ENCODE measurements around the gene NDST1. TPM values are rescaled to one million over a fixed set of nuclear protein-coding genes. Genes with fewer than 3 reads are reported as not detected.

The NDST1 gene
- total and polyA plus RNA-seq, 7 experiments from 2014 or later: 0.69 to 17.5 (median 1.2) TPM

GRCh38 chr5:150502106-150502505 lies 5.8 kb upstream of the NDST1 start:
- no peaks in the 10 kb centered on the region for H3K4me1 Mint-ChIP-seq
- intact Hi-C loops (cut with micrococcal nuclease): no loop called here
- H3K27me3 ChIP-seq (ENCODE audit: control insufficient read depth in 2 of 2, insufficient read depth in 2 of 2, low read length in 2 of 2): no peaks in the 10 kb centered on the region
- no peak overlapping the region for H3K27ac Mint-ChIP-seq
- no peaks in the 10 kb centered on the region for H3K36me3 ChIP-seq (ENCODE audit: control insufficient read depth in 2 of 3, insufficient read depth in 3 of 3, low read length in 3 of 3)
- CTCF ChIA-PET: interaction anchor here (0.6 kb wide), 1 partner anchor 500 kb away, joined by 3 read pairs; no protein-coding TSS in a partner anchor
- ATAC-seq (no peak), DNase-seq (no peak)
- POLR2A ChIA-PET: no interaction called here
- H3K4me3 ChIP-seq (ENCODE audit: low read length): no peak overlapping the region
- H3K36me3 Mint-ChIP-seq: no peaks in the 10 kb centered on the region
- H3K4me3 Mint-ChIP-seq: no peak overlapping the region
- no peaks in the 10 kb centered on the region for H3K9me3 Mint-ChIP-seq
- no peaks in the 10 kb centered on the region for H3K9me3 ChIP-seq (ENCODE audit: control insufficient read depth in 2 of 3, low read length in 3 of 3)
- no peak overlapping the region for H3K27ac ChIP-seq (ENCODE audit: low read depth, low read length)
- H3K4me1 ChIP-seq (ENCODE audit: control insufficient read depth in 2 of 2, insufficient read depth in 2 of 2, low read length in 2 of 2): no peaks in the 10 kb centered on the region
- no peaks in the 10 kb centered on the region for H3K27me3 Mint-ChIP-seq

DNA sequence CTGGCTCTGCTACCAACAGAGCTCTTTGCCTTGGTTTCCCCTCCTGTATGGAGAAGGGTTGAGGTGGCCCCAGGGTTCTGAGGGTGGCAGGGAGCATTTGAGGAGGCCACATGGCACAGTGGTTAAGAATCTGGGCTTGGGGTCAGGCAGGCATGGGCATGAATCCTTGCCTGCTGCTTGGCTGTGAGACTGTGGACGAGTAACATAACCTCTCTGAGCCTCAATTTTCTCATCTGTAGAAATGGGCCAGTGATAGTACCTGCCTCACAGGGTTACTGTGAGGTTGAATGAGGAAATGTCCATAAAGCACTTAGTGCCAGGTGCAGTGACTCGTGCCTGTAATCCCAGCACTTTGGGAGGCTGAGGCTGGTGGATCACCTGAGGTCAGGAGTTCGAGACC lies 5.1 kb upstream of the NDST1 start:
- H3K27me3 ChIP-seq (ENCODE audit: control insufficient read depth in 2 of 2, insufficient read depth in 2 of 2, low read length in 2 of 2): no peaks in the 10 kb centered on the region
- H3K27me3 Mint-ChIP-seq: no peaks in the 10 kb centered on the region
- H3K4me3 Mint-ChIP-seq: no peak overlapping the region
- ATAC-seq: no peak
- no peaks in the 10 kb centered on the region for H3K36me3 ChIP-seq (ENCODE audit: control insufficient read depth in 2 of 3, insufficient read depth in 3 of 3, low read length in 3 of 3)
- H3K27ac Mint-ChIP-seq: no peak overlapping the region
- H3K27ac ChIP-seq (ENCODE audit: low read depth, low read length): no peak overlapping the region
- DNase-seq: no peak
- no peaks in the 10 kb centered on the region for H3K36me3 Mint-ChIP-seq
- intact Hi-C loops (cut with micrococcal nuclease): no loop called here
- H3K9me3 Mint-ChIP-seq: no peaks in the 10 kb centered on the region
- no peak overlapping the region for H3K4me3 ChIP-seq (ENCODE audit: low read length)
- no peaks in the 10 kb centered on the region for H3K4me1 Mint-ChIP-seq
- ChIA-PET CTCF (no interaction called here), POLR2A (no interaction called here)
- no peaks in the 10 kb centered on the region for H3K4me1 ChIP-seq (ENCODE audit: control insufficient read depth in 2 of 2, insufficient read depth in 2 of 2, low read length in 2 of 2)
- H3K9me3 ChIP-seq (ENCODE audit: control insufficient read depth in 2 of 3, low read length in 3 of 3): no peaks in the 10 kb centered on the region

DNA sequence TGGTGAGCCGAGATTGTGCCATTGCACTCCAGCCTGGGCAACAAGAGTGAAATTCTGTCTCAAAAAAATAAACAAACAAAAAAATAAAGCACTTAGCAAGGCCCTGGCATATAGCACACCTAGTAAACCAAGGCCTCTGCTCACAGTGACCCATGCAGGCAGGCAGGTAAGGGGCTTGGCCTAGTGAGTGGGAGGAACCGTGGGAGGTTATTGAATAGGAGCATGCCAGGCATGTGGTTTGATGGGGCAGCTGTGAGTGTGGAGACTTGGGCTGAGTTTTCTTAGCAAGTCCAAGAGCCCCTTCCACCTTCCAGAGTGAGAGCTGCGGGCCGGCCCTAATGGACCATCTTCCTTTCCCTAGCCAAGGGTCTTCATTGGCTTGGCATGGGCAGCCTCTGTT lies 4.5 kb upstream of the NDST1 start:
- no peaks in the 10 kb centered on the region for H3K9me3 Mint-ChIP-seq
- Histone ChIP-seq H3K4me1 (ENCODE audit: control insufficient read depth in 2 of 2, insufficient read depth in 2 of 2, low read length in 2 of 2) (no peaks in the 10 kb centered on the region), H3K27me3 (ENCODE audit: control insufficient read depth in 2 of 2, insufficient read depth in 2 of 2, low read length in 2 of 2) (no peaks in the 10 kb centered on the region), H3K27ac (ENCODE audit: low read depth, low read length) (no peak overlapping the region), H3K4me3 (ENCODE audit: low read length) (no peak overlapping the region), H3K36me3 (ENCODE audit: control insufficient read depth in 2 of 3, insufficient read depth in 3 of 3, low read length in 3 of 3) (no peaks in the 10 kb centered on the region), H3K9me3 (ENCODE audit: control insufficient read depth in 2 of 3, low read length in 3 of 3) (no peaks in the 10 kb centered on the region)
- ChIA-PET CTCF (no interaction called here), POLR2A (no interaction called here)
- no peak for DNase-seq
- H3K4me3 Mint-ChIP-seq: no peak overlapping the region
- ATAC-seq: no peak
- H3K4me1 Mint-ChIP-seq: no peaks in the 10 kb centered on the region
- H3K27ac Mint-ChIP-seq: no peak overlapping the region
- H3K27me3 Mint-ChIP-seq: no peaks in the 10 kb centered on the region
- intact Hi-C loops (cut with micrococcal nuclease): no loop called here
- no peaks in the 10 kb centered on the region for H3K36me3 Mint-ChIP-seq

- no peaks in the 10 kb centered on the region for H3K36me3 Mint-ChIP-seq
- no peak for ATAC-seq
- Histone ChIP-seq H3K27me3 (ENCODE audit: control insufficient read depth in 2 of 2, insufficient read depth in 2 of 2, low read length in 2 of 2) (no peaks in the 10 kb centered on the region), H3K27ac (ENCODE audit: low read depth, low read length) (no peak overlapping the region), H3K9me3 (ENCODE audit: control insufficient read depth in 2 of 3, low read length in 3 of 3) (no peaks in the 10 kb centered on the region), H3K36me3 (ENCODE audit: control insufficient read depth in 2 of 3, insufficient read depth in 3 of 3, low read length in 3 of 3) (no peaks in the 10 kb centered on the region), H3K4me3 (ENCODE audit: low read length) (no peak overlapping the region), H3K4me1 (ENCODE audit: control insufficient read depth in 2 of 2, insufficient read depth in 2 of 2, low read length in 2 of 2) (no peaks in the 10 kb centered on the region)
- POLR2A ChIA-PET: no interaction called here
- intact Hi-C loops (cut with micrococcal nuclease): no loop called here
- H3K9me3 Mint-ChIP-seq: no peaks in the 10 kb centered on the region
- no peaks in the 10 kb centered on the region for H3K4me1 Mint-ChIP-seq
- H3K27me3 Mint-ChIP-seq: no peaks in the 10 kb centered on the region
- CTCF ChIA-PET: no interaction called here
- no peak overlapping the region for H3K27ac Mint-ChIP-seq
- no peak for DNase-seq
- H3K4me3 Mint-ChIP-seq: no peak overlapping the region
Observed at GRCh38 chr5:150503977-150504620, 3.8 kb upstream of the NDST1 start.

- ATAC-seq (no peak), DNase-seq (no peak)
- CTCF ChIA-PET: interaction anchor here (0.7 kb wide), 1 partner anchor 55 kb away, joined by 3 read pairs; no protein-coding TSS in a partner anchor
- Histone ChIP-seq H3K9me3 (ENCODE audit: control insufficient read depth in 2 of 3, low read length in 3 of 3) (no peaks in the 10 kb centered on the region), H3K4me1 (ENCODE audit: control insufficient read depth in 2 of 2, insufficient read depth in 2 of 2, low read length in 2 of 2) (no peaks in the 10 kb centered on the region), H3K27ac (ENCODE audit: low read depth, low read length) (no peak overlapping the region), H3K4me3 (ENCODE audit: low read length) (no peak overlapping the region), H3K36me3 (ENCODE audit: control insufficient read depth in 2 of 3, insufficient read depth in 3 of 3, low read length in 3 of 3) (no peaks in the 10 kb centered on the region), H3K27me3 (ENCODE audit: control insufficient read depth in 2 of 2, insufficient read depth in 2 of 2, low read length in 2 of 2) (no peaks in the 10 kb centered on the region)
- H3K9me3 Mint-ChIP-seq: no peaks in the 10 kb centered on the region
- intact Hi-C loops (cut with micrococcal nuclease): no loop called here
- no peak overlapping the region for H3K4me3 Mint-ChIP-seq
- no peak overlapping the region for H3K27ac Mint-ChIP-seq
- POLR2A ChIA-PET: no interaction called here
- no peaks in the 10 kb centered on the region for H3K27me3 Mint-ChIP-seq
- H3K36me3 Mint-ChIP-seq: no peaks in the 10 kb centered on the region
- no peaks in the 10 kb centered on the region for H3K4me1 Mint-ChIP-seq
Observed at GRCh38 chr5:150505041-150505511, 2.9 kb upstream of the NDST1 start.

DNA sequence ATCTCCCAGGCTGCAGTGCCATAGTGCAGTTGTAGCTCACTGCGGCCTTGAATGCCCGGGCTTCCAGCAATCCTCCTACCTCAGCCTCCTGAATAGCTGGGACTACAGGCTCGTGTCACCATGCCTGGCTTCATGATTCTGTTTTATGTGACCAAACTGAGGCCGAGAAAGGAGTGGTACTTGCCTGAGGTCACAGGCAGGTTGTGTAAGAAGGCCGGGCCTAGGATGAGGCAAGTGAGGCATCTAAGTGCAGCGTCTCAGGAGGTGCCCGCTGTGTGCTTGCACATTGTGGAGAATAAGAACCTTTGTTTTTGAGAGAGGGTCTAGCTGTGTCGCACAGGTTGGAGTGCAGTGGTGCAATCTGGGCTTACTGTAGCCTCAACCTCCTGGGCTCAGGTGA lies 2.1 kb upstream of the NDST1 start:
- Mint-ChIP-seq H3K27me3 (no peaks in the 10 kb centered on the region), H3K36me3 (no peaks in the 10 kb centered on the region), H3K4me1 (no peaks in the 10 kb centered on the region), H3K9me3 (no peaks in the 10 kb centered on the region), H3K4me3 (no peak overlapping the region), H3K27ac (no peak overlapping the region)
- no peaks in the 10 kb centered on the region for H3K4me1 ChIP-seq (ENCODE audit: control insufficient read depth in 2 of 2, insufficient read depth in 2 of 2, low read length in 2 of 2)
- CTCF ChIA-PET: interaction anchor here (0.7 kb wide), 1 partner anchor 54 kb away, joined by 3 read pairs; no protein-coding TSS in a partner anchor
- no peaks in the 10 kb centered on the region for H3K36me3 ChIP-seq (ENCODE audit: control insufficient read depth in 2 of 3, insufficient read depth in 3 of 3, low read length in 3 of 3)
- H3K4me3 ChIP-seq (ENCODE audit: low read length): no peak overlapping the region
- no peaks in the 10 kb centered on the region for H3K9me3 ChIP-seq (ENCODE audit: control insufficient read depth in 2 of 3, low read length in 3 of 3)
- ATAC-seq (no peak), DNase-seq (no peak)
- no peak overlapping the region for H3K27ac ChIP-seq (ENCODE audit: low read depth, low read length)
- POLR2A ChIA-PET: no interaction called here
- H3K27me3 ChIP-seq (ENCODE audit: control insufficient read depth in 2 of 2, insufficient read depth in 2 of 2, low read length in 2 of 2): no peaks in the 10 kb centered on the region
- intact Hi-C loops (cut with micrococcal nuclease): no loop called here
